PC-9 (cell line): ENCODE measurements around the gene USP53.
"Not testable (repeated sequence)": the region's sequence is repeated elsewhere in the genome, so short reads cannot be mapped to it uniquely, and the experiment has no call there.

Experiments used
- EZH2 ChIP-seq: fragments of 200-600 bp; sonication (generic); IDR thresholded peaks from 2 replicates; pipeline ENCODE4 v1.8.0; 2017; ENCODE audit warnings: antibody characterized with exemption, low read depth
- TF ChIP-seq, protein P1 (sequence below): fragments of 200-600 bp; sonication (generic); conservative IDR thresholded peaks from 2 replicates; pipeline ENCODE4 v1.6.1; 2017; ENCODE audit warnings: mixed run types, antibody characterized with exemption, mild to moderate bottlenecking, moderate library complexity

DNA sequence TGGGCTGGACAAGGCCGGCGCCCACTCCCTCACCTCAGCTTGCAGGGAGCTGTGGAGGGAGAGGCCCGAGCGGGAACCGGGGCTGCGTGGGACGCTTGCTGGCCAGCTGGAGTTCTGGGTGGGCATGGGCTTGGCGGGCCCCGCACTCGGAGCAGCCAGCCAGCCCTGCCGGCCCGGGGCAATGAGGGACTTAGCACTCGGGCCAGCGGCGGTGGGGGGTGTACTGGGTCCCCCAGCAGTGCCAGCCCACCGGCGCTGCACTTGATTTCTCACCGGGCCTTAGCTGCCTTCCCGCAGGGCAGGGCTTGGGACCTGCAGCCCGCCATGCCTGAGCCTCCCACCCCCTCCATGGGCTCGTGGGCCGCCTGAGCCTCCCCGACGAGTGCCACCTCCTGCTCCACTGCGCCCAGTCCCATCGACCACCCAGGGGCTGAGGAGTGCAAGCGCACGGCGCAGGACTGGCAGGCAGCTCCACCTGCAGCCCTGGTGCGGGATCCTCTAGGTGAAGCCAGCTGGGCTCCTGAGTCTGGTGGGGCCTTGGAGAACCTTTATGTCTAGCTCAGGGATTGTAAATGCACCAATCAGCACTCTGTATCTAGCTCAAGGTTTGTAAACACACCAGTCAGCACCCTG, 38.7 kb upstream of the USP53 start:
- TF ChIP-seq, protein P1, sequence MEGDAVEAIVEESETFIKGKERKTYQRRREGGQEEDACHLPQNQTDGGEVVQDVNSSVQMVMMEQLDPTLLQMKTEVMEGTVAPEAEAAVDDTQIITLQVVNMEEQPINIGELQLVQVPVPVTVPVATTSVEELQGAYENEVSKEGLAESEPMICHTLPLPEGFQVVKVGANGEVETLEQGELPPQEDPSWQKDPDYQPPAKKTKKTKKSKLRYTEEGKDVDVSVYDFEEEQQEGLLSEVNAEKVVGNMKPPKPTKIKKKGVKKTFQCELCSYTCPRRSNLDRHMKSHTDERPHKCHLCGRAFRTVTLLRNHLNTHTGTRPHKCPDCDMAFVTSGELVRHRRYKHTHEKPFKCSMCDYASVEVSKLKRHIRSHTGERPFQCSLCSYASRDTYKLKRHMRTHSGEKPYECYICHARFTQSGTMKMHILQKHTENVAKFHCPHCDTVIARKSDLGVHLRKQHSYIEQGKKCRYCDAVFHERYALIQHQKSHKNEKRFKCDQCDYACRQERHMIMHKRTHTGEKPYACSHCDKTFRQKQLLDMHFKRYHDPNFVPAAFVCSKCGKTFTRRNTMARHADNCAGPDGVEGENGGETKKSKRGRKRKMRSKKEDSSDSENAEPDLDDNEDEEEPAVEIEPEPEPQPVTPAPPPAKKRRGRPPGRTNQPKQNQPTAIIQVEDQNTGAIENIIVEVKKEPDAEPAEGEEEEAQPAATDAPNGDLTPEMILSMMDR = not testable (repeated sequence)
- TF ChIP-seq EZH2 = not testable (repeated sequence)
